ENCODE data around the gene PHACTR1.

GRCh38 chr6:12968839-12969558, 252.4 kb downstream of the PHACTR1 start:
- no peak for TF ChIP-seq EZH2phosphoT487 (IDR thresholded peaks at IDR 0.05; ENCODE audit: insufficient read depth, low read depth)
- TF ChIP-seq EZH2 (IDR thresholded peaks at IDR 0.05; ENCODE audit: insufficient read depth, poor library complexity, severe bottlenecking) = no peak

Measured in GM23248 (cell line).